IMR-90 (cell line): ENCODE measurements around the gene BCL11B. TPM values are rescaled to one million over a fixed set of nuclear protein-coding genes. Genes with fewer than 3 reads are reported as not detected.
A peak's percentile ranks its signal among the peaks of the same experiment; 100 is the strongest.

Experiments
- ATAC-seq: fragments of 200-7000 bp; cut with Tn5 transposase; 2 replicates; pipeline ENCODE4 v1.9.1; 2020; ENCODE audit warnings: low read depth, mild to moderate bottlenecking, moderate library complexity
- BruUV-seq: library from RNA; stranded (reverse); fragments of 400-500 nt; replicated peaks from 2 replicates; lab custom pipeline; 2021; lab: Mats Ljungman, UMichigan
- CTCF ChIA-PET: fragments of 300-600 bp; formaldehyde crosslinking; extraction: SDS; loops from one replicate; lab custom pipeline; 2021; ENCODE audit warnings: antibody characterized with exemption; lab: Yijun Ruan, JAX
- POLR2A ChIA-PET: fragments of 300-600 bp; sonication (Branson Sonifier 250); formaldehyde crosslinking; loops from one replicate; lab custom pipeline; 2022; ENCODE audit warnings: antibody characterized with exemption; ENCODE audit not compliant: unreplicated experiment; lab: Charles Lee
- DNase-seq: peaks from one replicate; pipeline ENCODE4 v3.0.0; 2013
- H2AFZ ChIP-seq: replicated peaks from 2 replicates; pipeline ENCODE3; 2013; ENCODE audit warnings: low read length, mild to moderate bottlenecking; ENCODE audit not compliant: poor library complexity
- H2AK5ac ChIP-seq: 2 replicates; pipeline ENCODE4 v1.6.1; 2013; ENCODE audit warnings: low read depth, low read length, inconsistent platforms
- H2AK9ac ChIP-seq: replicated peaks from 2 replicates; pipeline ENCODE3; 2013; ENCODE audit warnings: mild to moderate bottlenecking, low read depth, low read length, moderate library complexity; ENCODE audit not compliant: poor library complexity
- H2BK120ac ChIP-seq: 2 replicates; pipeline ENCODE4 v1.6.1; 2013; ENCODE audit warnings: low read depth, low read length, inconsistent platforms
- H2BK15ac ChIP-seq: 3 replicates; pipeline ENCODE4 v1.6.1; 2013; ENCODE audit warnings: low read depth, low read length, inconsistent platforms
- H2BK20ac ChIP-seq: 2 replicates; pipeline ENCODE4 v1.6.1; 2013; ENCODE audit warnings: low read depth, mild to moderate bottlenecking, inconsistent platforms, low read length, moderate library complexity
- H2BK5ac ChIP-seq: 2 replicates; pipeline ENCODE4 v1.6.1; 2013; ENCODE audit warnings: mild to moderate bottlenecking, low read depth, low read length, inconsistent platforms; ENCODE audit not compliant: poor library complexity, severe bottlenecking
- H3K14ac ChIP-seq: replicated peaks from 2 replicates; pipeline ENCODE4 v1.6.1; 2013; ENCODE audit warnings: low read depth, low read length, inconsistent platforms
- H3K18ac ChIP-seq: 2 replicates; pipeline ENCODE4 v1.6.1; 2013; ENCODE audit warnings: low read depth, low read length, control low read depth
- H3K23ac ChIP-seq: 2 replicates; pipeline ENCODE4 v1.6.1; 2013; ENCODE audit warnings: low read depth, low read length, inconsistent platforms
- H3K27ac ChIP-seq: 2 replicates; pipeline ENCODE4 v1.5.1; 2013; ENCODE audit warnings: mild to moderate bottlenecking, control low read depth, low read length; ENCODE audit not compliant: insufficient read depth
- H3K27me3 ChIP-seq: 2 replicates; pipeline ENCODE4 v1.6.1; 2013; ENCODE audit warnings: low read length; ENCODE audit not compliant: control insufficient read depth, insufficient read depth
- H3K36me3 ChIP-seq: 2 replicates; pipeline ENCODE4 v1.6.1; 2013; ENCODE audit warnings: low read length, mixed read lengths; ENCODE audit not compliant: control insufficient read depth, insufficient read depth
- H3K4ac ChIP-seq: 2 replicates; pipeline ENCODE4 v1.6.1; 2013; ENCODE audit warnings: low read depth, low read length, inconsistent platforms
- H3K4me1 ChIP-seq: 2 replicates; pipeline ENCODE4 v1.6.1; 2013; ENCODE audit warnings: low read length, mixed read lengths; ENCODE audit not compliant: control insufficient read depth, insufficient read depth
- H3K4me2 ChIP-seq: 2 replicates; pipeline ENCODE4 v1.6.1; 2013; ENCODE audit warnings: low read depth, mild to moderate bottlenecking, control low read depth, low read length, moderate library complexity
- H3K4me3 ChIP-seq: 2 replicates; pipeline ENCODE4 v1.5.1; 2013; ENCODE audit warnings: low read depth, mild to moderate bottlenecking, control low read depth, low read length, moderate library complexity; ENCODE audit not compliant: insufficient read depth
- H3K56ac ChIP-seq: 2 replicates; pipeline ENCODE4 v1.6.1; 2013; ENCODE audit warnings: low read length, inconsistent platforms; ENCODE audit not compliant: insufficient read depth; ENCODE audit errors: extremely low read depth
- H3K79me1 ChIP-seq, 2 experiments: 2 replicates each; pipeline ENCODE4 v1.6.1; 2013; ENCODE audit warnings: low read length in 2 of 2, inconsistent platforms in 1 of 2, low read depth in 1 of 2
- H3K9ac ChIP-seq: 2 replicates; pipeline ENCODE4 v1.6.1; 2013; ENCODE audit warnings: low read depth, low read length, control low read depth
- H3K9me1 ChIP-seq: 2 replicates; pipeline ENCODE4 v1.6.1; 2013; ENCODE audit warnings: low read length, inconsistent platforms; ENCODE audit not compliant: insufficient read depth
- H3K9me3 ChIP-seq: 2 replicates; pipeline ENCODE4 v1.6.1; 2013; ENCODE audit warnings: low read length; ENCODE audit not compliant: control insufficient read depth, insufficient read depth
- H4K20me1 ChIP-seq: 2 replicates; pipeline ENCODE4 v1.6.1; 2013; ENCODE audit warnings: low read length, inconsistent platforms; ENCODE audit not compliant: insufficient read depth
- H4K5ac ChIP-seq: 2 replicates; pipeline ENCODE4 v1.6.1; 2013; ENCODE audit warnings: mild to moderate bottlenecking, low read depth, low read length, control low read depth
- H4K8ac ChIP-seq, 2 experiments: 2 replicates each; pipeline ENCODE4 v1.6.1; 2013; ENCODE audit warnings: low read depth in 2 of 2, low read length in 2 of 2, control low read depth in 1 of 2, inconsistent platforms in 1 of 2
- H4K91ac ChIP-seq: 2 replicates; pipeline ENCODE4 v1.6.1; 2013; ENCODE audit warnings: low read depth, low read length, inconsistent platforms; ENCODE audit not compliant: insufficient read depth
- MAZ ChIP-seq: IDR thresholded peaks from 2 replicates; pipeline ENCODE4 v1.6.1; 2012; ENCODE audit warnings: low read depth, mild to moderate bottlenecking, low read length, improper control_type of control experiment, moderate library complexity, borderline replicate concordance
- RCOR1 ChIP-seq: IDR thresholded peaks from 2 replicates; pipeline ENCODE4 v1.6.1; 2012; ENCODE audit warnings: mild to moderate bottlenecking, low read length, improper control_type of control experiment; ENCODE audit not compliant: insufficient replicate concordance
- RFX5 ChIP-seq: IDR thresholded peaks from 2 replicates; pipeline ENCODE4 v1.8.0; 2012; ENCODE audit warnings: low read depth, mild to moderate bottlenecking, low read length, moderate library complexity
- SMC3 ChIP-seq: fragments of 150-350 bp; IDR thresholded peaks from 2 replicates; pipeline ENCODE4 v1.6.1; 2016; ENCODE audit warnings: low read depth, mild to moderate bottlenecking, antibody characterized with exemption, low read length, moderate library complexity
- WGBS, 2 experiments: methylation state at CpG; one replicate each; pipeline versions ENCODE4 v1.1.5 to v1.1.7; 2013; ENCODE audit warnings: missing lambda C conversion rate in 2 of 2; ENCODE audit not compliant: insufficient read length in 1 of 2; ENCODE audit errors: extremely low coverage in 2 of 2; 5-methylcytosine and 5-hydroxymethylcytosine counted together
- dilution Hi-C: fragments of 300-500 bp; cut with HindIII; formaldehyde crosslinking; loops from one replicate; pipeline ENCODE4 v1.14.3; 2018; ENCODE audit warnings: low sequenced_read_pairs; ENCODE audit not compliant: unreplicated experiment
- in situ Hi-C: fragments of 300-500 bp; cut with MboI; formaldehyde crosslinking; loops from 3 replicates; pipeline ENCODE4 v1.14.3; 2019; ENCODE audit warnings: low sequenced_read_pairs, inconsistent platforms, mixed read lengths
- intact Hi-C: fragments of 100-400 bp; cut with micrococcal nuclease; formaldehyde crosslinking; loops from 2 replicates; pipeline ENCODE4 v1.10.0; 2022
- polyA plus RNA-seq, 3 experiments: library from polyadenylated mRNA; depleted of rRNA; stranded (reverse); fragments of >200 nt; gene quantifications; 2 replicates each; pipeline ENCODE4 v1.2.3, GENCODE V29; 2012; ENCODE audit warnings: low replicate concordance in 1 of 3
- total RNA-seq: library from RNA; depleted of rRNA; stranded (reverse); fragments of >200 nt; gene quantifications from 2 replicates; pipeline ENCODE4 v1.2.3, GENCODE V29; 2012
- TF ChIP-seq, protein P1 (sequence below): fragments of 150-350 bp; IDR thresholded peaks from 2 replicates; pipeline ENCODE4 v1.6.1; 2016; ENCODE audit warnings: low read depth, mild to moderate bottlenecking, low read length, moderate library complexity, borderline replicate concordance

BCL11B gene
- total and polyA plus RNA-seq, 2 of the 4 experiments (the other 2 are of a cell fraction), result under 0.01 TPM; not detected in 1

DNA sequence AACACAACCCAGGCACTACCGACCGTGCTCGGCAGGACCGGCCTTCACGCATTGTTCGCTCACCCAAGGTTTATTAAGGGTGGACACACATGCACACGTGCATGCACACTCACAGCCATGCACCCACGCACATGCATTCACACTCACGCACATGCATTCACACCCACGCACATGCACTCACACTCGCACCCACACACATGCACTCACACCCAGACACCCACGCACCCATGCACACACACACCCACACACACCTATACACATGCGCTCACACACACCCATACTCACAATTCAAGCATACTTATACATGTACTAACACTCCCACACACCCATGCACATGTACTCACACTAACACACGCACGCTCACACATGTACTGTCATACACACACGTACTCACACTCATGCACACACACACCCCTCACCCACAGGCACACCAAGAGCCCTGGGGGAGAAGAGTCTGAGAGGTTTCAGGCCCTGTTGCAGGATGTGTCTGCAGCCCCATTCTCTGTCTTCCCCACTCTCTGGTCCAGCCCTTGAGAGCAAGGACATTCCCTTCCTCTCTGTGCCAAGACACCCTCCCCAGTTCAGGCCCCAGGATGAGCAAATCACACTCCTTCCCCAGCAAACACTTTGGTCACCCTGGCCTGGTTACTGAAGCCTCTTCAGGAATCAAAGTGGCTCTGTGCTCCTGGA is 49.4 kb upstream of the BCL11B start:
- dilution Hi-C loops, result no loop called here
- 84% methylated on average over 11 of the region's 16 CpGs; no CpG with 5 or more reads in 1 of the 2 experiments for WGBS, 2 experiments
- no peak for DNase-seq

More for the DNA sequence above, 49.4 kb upstream of the BCL11B start:
- H3K4me2 ChIP-seq, result no peak overlapping the region
- no peak for TF ChIP-seq MAZ
- TF ChIP-seq SMC3, result no peak
- TF ChIP-seq RFX5, result no peak
- TF ChIP-seq RCOR1, result no peak
- TF ChIP-seq, protein P1, sequence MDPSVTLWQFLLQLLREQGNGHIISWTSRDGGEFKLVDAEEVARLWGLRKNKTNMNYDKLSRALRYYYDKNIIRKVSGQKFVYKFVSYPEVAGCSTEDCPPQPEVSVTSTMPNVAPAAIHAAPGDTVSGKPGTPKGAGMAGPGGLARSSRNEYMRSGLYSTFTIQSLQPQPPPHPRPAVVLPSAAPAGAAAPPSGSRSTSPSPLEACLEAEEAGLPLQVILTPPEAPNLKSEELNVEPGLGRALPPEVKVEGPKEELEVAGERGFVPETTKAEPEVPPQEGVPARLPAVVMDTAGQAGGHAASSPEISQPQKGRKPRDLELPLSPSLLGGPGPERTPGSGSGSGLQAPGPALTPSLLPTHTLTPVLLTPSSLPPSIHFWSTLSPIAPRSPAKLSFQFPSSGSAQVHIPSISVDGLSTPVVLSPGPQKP, result no peak
- no peaks in the 10 kb centered on the region for H3K36me3 ChIP-seq
- no peaks in the 10 kb centered on the region for H3K9me3 ChIP-seq
- intact Hi-C loops (no loop called here), in situ Hi-C loops (loop anchor here (10.0 kb wide), 1 partner anchor 93 kb away; no protein-coding TSS in a partner anchor)
- no peak overlapping the region for H4K91ac ChIP-seq
- no peaks in the 10 kb centered on the region for H3K9me1 ChIP-seq
- H4K8ac ChIP-seq, result no peak overlapping the region
- H3K4me1 ChIP-seq, result no peaks in the 10 kb centered on the region
- ChIA-PET CTCF (interaction anchor here (1.6 kb wide), 2 partner anchors 16 to 95 kb away, joined by 4 to 27 read pairs; no protein-coding TSS in a partner anchor), POLR2A (no interaction called here)
- no peak overlapping the region for H3K9ac ChIP-seq
- H3K27me3 ChIP-seq, result peaks cover 2% of the 10 kb centered on the region; the same call in 1 of the 2 replicates
- H3K27ac ChIP-seq, result no peak overlapping the region
- H3K56ac ChIP-seq, result no peak overlapping the region
- H2BK5ac ChIP-seq, result no peak overlapping the region
- H3K79me1 ChIP-seq, result no peaks in the 10 kb centered on the region
- no peak for ATAC-seq
- no peak overlapping the region for H4K5ac ChIP-seq
- H3K18ac ChIP-seq, result no peak overlapping the region
- no peaks in the 10 kb centered on the region for H4K20me1 ChIP-seq
- no peak overlapping the region for H3K14ac ChIP-seq
- H2AK9ac ChIP-seq, result peak overlapping the region; percentile 76
- H3K4ac ChIP-seq, result no peak overlapping the region
- H2BK15ac ChIP-seq, result no peak overlapping the region
- no peak overlapping the region for H2BK20ac ChIP-seq
- H3K4me3 ChIP-seq, result no peak overlapping the region
- peak overlapping the region; percentile 41 for H2AFZ ChIP-seq
- no peak overlapping the region for H3K23ac ChIP-seq
- no peak overlapping the region for H2AK5ac ChIP-seq
- no peak overlapping the region for H2BK120ac ChIP-seq
- BruUV-seq, result no TSS peak
